GM18526 (cell line): ENCODE data around the gene CTSW.

Source experiments
- POLR2A ChIP-seq: IDR thresholded peaks from 3 replicates; pipeline ENCODE4 v1.6.1; 2011; ENCODE audit not compliant: insufficient read length; ENCODE audit errors: extremely low read depth

Gene CTSW, protein sequence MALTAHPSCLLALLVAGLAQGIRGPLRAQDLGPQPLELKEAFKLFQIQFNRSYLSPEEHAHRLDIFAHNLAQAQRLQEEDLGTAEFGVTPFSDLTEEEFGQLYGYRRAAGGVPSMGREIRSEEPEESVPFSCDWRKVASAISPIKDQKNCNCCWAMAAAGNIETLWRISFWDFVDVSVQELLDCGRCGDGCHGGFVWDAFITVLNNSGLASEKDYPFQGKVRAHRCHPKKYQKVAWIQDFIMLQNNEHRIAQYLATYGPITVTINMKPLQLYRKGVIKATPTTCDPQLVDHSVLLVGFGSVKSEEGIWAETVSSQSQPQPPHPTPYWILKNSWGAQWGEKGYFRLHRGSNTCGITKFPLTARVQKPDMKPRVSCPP

DNA sequence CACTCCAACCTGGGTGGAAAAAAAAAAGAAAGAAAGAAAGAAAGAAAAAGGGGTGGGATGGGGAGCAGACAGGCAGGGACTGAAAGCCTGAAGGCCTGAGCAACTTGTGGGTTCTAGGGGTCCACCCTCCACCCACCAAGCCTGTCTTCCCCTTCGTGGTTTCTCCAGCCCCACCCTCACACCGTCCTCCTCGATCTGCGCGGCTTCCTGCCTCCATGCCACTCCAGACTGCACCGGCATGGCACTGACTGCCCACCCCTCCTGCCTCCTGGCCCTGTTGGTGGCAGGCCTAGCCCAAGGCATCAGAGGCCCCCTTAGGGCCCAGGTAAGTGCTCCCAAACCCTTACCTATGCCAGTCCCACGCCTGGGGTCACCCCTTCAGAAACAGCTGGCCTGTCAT is at the start of gene CTSW:
Gene CTSW (plus strand): TSS at position 221 of the 400 bp plus-strand sequence. CDS start 18 bp downstream, at position 239.
- no peak for TF ChIP-seq POLR2A

- peak; percentile 55 for TF ChIP-seq POLR2A
These were observed 46.2 kb upstream of the CTSW start, which contains the start of gene SNX32 for GRCh38 chr11:65833297-65834030. Gene SNX32, plus strand, starts transcription at chr11:65833963. Its CDS starts 103 bp downstream, at chr11:65834066.

DNA sequence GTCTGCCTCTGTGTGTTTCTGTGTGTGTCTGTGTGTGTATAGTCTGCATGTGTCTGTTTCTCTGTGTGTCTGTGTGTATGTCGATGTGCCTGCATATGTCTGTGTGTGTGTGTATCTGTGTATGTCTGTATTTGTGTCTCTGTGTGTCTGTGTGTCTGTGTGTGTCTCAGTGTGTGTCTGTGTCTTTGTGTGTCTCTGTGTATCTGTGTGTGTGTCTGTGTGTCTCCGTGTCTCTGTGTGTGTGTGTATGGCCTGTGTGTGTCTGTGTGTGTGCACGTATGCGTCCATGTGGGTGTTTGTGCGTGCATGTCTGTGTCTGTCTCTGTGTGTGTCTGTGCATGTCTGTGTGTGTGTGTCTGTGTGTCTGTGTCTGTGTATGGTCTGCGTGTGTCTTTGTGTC is 45.4 kb upstream of the CTSW start:
- no peak for TF ChIP-seq POLR2A

- no peak for TF ChIP-seq POLR2A
These were observed 37.5 kb upstream of the CTSW start for GRCh38 chr11:65842144-65842543.

DNA sequence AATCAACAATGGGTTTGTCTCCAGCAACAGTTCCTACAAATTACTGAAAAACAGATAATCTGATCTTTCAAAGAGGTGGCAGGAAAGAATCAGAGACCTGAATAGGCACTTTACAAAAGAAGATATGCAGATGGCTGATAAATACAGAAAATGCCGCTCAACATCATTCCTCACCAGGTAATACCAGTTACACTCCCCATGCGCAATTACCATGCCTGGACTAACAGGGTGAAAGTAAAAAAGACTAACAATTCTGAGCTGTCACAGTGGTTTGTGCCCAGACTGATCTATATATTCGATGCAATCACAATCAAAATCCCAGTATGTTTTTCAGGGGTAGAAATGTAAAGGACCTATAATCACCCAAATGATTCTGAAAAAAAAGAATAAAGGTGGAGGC is 35.8 kb upstream of the CTSW start:
- TF ChIP-seq POLR2A: no peak

- no peak for TF ChIP-seq POLR2A
These were observed 35.3 kb upstream of the CTSW start for GRCh38 chr11:65844231-65844872.

- TF ChIP-seq POLR2A: no peak
These were observed 31.9 kb upstream of the CTSW start for GRCh38 chr11:65847746-65848145.

GRCh38 chr11:65849366-65849765 is 30.3 kb upstream of the CTSW start:
- no peak for TF ChIP-seq POLR2A

DNA sequence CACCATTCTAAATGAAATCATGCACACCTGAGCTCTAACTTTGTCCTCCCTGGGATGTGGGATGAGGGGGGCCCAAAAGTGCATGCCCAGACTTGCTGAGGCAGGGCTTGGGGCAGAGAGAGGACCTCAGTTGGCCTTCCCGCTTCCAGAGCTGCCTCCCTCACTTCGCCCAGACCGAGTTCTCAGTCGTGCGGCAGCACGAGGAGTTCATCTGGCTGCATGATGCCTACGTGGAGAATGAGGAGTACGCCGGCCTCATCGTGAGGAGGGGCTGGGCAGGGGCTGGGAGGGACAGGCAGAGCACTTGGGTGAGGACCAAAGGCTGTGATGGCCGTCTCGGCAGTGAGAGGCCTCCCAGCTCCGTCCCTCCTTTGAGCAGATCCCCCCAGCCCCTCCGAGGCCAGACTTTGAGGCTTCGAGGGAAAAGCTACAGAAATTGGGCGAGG is 29.8 kb upstream of the CTSW start:
- no peak for TF ChIP-seq POLR2A

- TF ChIP-seq POLR2A: no peak
These were observed 29.2 kb upstream of the CTSW start for GRCh38 chr11:65850217-65851082.

DNA sequence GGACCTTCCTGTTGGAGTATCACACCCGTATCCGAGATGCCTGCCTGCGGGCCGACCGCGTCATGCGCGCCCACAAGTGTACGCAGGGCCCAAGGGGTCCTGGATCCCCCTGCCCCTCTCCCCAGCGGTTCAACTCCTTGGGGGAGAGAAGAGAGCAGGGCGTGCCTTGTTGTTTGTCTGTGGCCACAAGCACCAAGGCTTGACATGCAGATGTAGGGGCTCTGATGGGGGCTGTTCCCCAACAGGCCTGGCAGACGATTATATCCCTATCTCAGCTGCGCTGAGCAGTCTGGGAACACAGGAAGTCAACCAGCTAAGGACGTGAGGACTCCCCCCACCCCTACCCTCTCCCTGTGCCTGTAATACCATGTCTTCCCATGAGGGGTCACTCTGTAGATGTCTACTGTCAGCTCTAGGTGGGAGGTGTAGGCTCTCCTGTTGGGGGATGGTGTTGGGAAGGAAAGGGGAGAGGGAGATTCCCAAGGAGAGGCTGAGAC is 28.5 kb upstream of the CTSW start:
- TF ChIP-seq POLR2A: no peak

GRCh38 chr11:65851811-65852507 is 27.7 kb upstream of the CTSW start:
- TF ChIP-seq POLR2A: no peak

- TF ChIP-seq POLR2A: no peak
These were observed 27.0 kb upstream of the CTSW start for GRCh38 chr11:65852508-65853245.
